Effector CD4-positive, alpha-beta T cell (primary cell): ENCODE measurements around the gene GAPDH.
A peak's percentile ranks its signal among the peaks of the same experiment; 100 is the strongest.
"Not testable (repeated sequence)": the region's sequence is repeated elsewhere in the genome, so short reads cannot be mapped to it uniquely, and the experiment has no call there.

Experiments
- DNase-seq: peaks from one replicate; pipeline ENCODE4 v3.0.0-alpha.2; 2020
- total RNA-seq: gene quantifications from one replicate; lab custom pipeline; 2026; lab: John Stamatoyannopoulos, UW

Gene GAPDH
- total RNA-seq, result 465 reads per million, percentile 98 among the genes with 10 or more reads in this experiment

DNA sequence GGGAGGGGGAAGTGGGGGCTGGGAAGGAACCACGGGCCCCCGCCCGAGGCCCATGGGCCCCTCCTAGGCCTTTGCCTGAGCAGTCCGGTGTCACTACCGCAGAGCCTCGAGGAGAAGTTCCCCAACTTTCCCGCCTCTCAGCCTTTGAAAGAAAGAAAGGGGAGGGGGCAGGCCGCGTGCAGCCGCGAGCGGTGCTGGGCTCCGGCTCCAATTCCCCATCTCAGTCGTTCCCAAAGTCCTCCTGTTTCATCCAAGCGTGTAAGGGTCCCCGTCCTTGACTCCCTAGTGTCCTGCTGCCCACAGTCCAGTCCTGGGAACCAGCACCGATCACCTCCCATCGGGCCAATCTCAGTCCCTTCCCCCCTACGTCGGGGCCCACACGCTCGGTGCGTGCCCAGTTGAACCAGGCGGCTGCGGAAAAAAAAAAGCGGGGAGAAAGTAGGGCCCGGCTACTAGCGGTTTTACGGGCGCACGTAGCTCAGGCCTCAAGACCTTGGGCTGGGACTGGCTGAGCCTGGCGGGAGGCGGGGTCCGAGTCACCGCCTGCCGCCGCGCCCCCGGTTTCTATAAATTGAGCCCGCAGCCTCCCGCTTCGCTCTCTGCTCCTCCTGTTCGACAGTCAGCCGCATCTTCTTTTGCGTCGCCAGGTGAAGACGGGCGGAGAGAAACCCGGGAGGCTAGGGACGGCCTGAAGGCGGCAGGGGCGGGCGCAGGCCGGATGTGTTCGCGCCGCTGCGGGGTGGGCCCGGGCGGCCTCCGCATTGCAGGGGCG, at the start of gene GAPDH:
TSS of gene GAPDH (plus strand) at position 595 of the 772 bp plus-strand sequence. CDS start 316 bp downstream, outside the sequence.
- DNase-seq, result peak; percentile 78

DNA sequence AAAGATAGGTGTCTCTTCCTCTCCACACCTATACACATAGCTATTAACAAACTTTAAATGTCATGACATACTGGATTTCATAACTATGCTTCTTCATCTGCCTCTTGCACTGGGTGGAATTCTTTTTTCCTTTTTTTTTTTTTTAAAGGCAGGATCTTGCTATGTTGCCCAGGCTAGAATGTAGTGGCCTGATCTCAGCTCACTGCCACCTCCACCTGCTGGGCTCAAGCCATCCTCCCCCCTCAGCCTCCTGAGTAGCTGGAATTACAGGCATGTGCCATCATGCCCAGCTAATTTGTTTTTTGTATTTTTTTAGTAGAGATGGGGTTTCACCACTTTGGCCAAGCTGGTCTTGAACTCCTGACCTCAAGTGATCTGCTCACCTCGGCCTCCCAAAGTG, 46.1 kb upstream of the GAPDH start:
- no peak for DNase-seq

DNA sequence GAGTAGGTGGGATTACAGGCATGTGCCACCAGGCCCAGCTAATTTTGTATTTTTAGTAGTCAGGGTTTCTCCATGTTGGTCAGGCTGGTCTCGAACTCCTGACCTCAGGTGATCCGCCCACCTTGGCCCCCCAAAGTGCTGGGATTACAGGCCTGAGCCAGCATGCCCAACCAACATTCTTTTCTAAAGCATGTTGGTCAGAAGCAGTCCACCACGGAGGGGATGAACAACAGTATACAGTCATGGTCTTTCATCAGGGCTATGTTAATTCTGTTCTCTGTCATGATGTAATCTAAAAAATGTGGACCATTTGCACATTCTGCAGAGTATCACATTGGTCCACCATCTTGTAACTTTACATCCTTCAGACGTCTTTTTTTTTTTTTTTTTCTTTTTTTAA, 44.9 kb upstream of the GAPDH start:
- DNase-seq, result no peak

DNA sequence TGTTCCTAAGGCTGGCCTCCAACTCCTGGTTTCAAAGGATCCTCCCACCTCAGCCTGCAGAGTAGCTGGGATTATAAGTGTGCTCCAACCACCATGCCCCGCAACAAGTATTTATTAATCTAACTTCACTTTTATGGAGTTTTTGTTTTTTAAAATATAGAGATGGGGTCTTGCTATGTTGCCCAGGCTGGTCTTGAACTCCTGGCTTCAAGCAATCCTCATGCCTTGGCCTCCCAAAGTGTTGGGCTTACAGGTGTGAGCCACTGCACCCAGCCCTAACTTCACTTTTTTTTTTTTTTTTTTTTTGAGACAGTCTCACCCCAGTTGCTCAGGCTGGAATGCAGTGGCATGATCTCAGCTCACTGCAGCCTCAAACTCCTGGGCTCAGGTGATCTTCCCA, 43.6 kb upstream of the GAPDH start:
- DNase-seq, result not testable (repeated sequence)

DNA sequence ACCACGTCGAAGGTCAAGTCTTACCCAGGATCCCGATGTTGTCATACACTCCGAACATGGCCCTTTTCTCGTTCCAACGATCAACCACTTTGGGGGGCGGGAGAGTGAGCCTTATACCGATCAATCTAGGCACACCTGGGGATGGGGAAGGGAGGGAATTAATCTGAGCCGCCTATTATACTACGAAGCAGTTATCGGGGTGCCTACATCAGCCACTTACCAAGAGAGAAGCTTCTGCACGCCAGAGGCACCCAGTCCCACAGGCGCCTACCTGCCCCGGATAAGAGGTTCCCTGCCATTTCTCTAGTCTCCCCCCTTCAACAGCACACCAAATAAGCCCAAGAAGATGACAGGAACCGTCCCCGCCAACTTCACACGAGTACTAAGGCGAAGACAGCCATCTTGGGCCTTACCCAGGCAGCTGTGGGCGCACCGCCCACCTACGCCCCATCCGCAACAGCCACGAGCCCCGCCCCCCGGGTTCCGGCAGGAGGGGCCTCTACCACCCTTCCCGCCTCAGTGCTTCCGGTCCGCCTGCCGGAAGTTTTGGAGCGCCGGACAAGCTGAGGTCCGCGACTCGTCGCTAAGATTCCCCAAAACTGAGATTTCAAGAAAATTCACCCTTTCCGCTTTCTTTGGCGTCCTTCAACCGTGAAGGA, 41.4 kb upstream of the GAPDH start, which contains the start of gene MRPL51:
TSS of gene MRPL51 (minus strand) at position 425 of the 659 bp plus-strand sequence. CDS start at position 299, 126 bp downstream.
- peak; percentile 96 for DNase-seq

DNA sequence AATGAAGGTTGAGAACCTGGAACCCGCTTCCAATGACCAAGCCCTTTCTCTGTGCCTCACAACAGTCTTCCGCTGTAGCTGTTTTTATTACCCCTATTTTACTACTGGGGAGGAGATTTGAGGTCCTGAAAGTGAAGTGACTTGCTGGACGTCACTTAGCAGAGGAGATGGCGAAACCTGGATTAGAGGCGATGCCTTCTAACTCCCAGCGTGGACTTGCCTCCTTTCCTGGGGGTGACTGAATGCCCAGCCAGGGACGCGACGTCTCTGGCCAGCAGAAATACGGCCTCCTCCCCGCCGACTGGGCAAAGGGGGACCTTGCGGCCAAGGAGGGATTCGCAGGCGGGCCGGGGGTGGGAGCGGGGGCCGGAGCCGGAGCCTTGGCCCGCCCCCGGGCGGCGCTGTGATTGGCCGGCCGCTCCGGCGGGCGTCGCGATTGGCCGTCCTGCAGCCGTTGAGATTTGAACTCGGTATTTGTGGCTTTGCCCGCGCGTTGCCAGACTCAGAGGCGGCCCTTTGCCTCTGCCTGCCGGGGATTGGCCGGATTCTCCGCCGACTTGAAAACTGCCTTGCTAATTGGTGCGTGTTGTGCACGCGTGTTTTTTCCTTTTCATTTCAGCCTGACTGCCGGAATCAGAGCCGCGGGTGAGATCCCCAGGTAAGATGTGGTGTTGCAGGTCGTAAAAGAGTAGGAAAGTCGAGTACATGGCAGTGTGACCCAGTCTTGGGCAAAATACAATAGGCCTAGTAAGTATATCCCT, 40.6 kb upstream of the GAPDH start, which contains the start of gene NCAPD2:
TSS of gene NCAPD2 (plus strand) at position 606 of the 761 bp plus-strand sequence. CDS start 997 bp downstream, outside the sequence.
- DNase-seq, result peak; percentile 93

DNA sequence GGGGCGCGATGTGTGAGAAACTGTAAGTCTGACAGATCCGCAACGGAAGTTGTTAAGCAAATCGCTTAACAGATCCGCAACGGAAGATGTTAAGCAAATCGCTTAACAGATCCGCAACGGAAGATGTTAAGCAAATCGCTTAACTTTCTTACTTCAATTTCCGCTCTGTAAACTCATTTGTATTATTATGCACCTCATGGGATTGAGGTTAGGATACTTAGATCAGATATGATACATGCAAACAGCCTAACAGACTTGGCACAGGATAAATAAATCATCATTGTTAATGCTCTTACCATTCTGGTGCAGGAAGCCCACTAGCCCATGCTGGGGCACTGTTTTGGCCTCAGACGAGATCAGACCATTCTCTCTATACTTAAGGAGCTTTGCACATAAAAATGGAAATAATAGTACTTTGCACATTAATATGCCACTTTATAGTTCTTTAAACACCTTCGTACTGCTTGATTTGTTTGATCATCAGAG, 40.0 kb upstream of the GAPDH start:
- peak; percentile 7 for DNase-seq

DNA sequence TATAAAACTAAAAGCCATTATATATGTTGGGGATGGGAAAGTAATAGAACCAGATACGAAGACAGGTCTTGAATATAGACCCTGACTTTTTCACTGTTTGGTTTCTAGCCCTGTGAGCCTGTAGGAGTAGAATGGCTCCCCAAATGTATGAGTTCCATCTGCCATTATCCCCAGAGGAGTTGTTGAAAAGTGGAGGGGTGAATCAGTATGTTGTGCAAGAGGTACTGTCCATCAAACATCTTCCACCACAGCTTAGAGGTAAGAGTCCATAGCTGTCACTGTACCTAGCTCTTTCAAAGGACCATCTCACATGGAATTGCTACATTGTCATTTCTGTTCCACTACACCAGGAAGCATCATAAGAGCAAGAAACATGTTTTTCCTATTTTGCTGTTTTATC, 39.3 kb upstream of the GAPDH start:
- DNase-seq, result no peak

DNA sequence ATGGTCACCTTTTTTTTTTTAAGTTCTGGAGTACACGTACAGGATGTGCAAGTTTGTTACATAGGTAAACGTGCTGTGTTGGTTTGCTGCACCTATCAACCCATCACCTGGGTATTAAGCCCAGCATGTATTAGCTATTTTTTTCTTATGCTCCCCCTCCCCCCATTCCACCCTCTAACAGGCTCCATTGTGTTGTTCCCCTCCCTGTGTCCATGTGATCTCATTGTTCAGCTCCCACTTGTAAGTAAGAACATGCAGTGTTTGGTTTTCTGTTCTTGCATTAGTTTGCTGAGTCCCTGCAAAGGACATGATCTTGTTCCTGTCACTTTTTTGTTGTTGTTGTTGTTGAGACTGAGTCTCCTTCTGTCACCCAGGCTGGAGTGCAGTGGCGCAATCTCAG, 37.0 kb upstream of the GAPDH start:
- DNase-seq, result not testable (repeated sequence)

DNA sequence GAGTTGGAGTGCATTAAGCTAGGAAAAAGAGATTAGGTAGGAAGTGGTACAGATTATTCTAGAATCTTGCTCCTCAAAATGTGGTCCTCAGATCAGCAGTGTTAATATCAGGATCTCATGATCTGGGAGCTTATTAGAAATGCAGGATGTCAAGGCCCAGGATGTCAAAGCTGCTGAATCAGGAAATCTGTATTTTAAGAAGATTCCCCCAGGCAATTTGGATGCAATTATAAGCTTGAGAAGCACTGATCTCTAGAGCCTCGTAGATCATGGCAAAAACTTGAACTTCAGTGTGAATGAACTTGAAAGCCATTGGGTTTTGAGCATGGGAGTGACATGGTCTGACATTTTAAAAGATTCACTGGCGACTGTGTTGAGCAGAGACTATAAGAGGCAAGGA, 33.9 kb upstream of the GAPDH start:
- DNase-seq, result no peak

DNA sequence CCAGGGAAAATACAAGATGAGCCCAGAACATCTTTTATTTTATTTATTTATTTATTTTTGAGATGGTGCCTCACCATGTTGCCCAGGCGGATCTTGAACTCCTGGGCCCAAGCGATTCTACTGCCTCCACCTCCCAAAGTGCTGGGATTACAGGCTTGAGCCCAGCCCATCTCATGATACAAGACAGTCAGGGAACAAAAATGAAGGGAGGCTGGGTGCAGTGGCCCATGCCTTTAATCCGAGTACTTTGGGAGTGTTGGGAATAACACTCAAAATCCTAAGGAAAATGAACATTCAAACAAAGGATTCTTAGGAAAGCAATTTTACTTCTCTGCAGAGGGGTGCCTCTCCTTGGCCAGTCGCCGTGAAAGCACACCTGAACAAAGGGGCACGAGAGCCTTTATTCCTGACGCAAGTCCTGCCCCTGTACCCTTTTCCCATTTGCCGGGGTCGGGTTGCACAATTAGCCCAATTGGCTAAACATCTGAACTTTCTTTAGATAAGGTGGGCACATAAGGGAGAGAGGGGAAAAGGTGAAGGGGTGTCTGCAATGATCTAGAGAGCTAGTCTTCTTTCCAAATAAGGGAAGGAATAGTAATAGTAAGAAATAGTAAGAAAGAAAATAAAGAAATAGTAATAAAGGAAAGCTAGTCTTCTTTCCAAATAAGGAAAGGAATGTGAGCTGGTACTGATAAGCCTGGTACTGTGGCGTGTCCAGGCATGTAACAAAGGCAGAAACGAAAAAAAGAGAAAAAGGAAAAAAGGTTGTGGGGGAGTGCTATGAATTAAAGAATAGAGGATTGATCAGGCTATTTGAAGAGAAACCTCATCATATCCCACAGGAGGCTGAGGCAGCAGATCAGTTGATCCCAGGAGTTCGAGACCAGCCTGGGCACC, 27.0 kb upstream of the GAPDH start:
- DNase-seq, result no peak

DNA sequence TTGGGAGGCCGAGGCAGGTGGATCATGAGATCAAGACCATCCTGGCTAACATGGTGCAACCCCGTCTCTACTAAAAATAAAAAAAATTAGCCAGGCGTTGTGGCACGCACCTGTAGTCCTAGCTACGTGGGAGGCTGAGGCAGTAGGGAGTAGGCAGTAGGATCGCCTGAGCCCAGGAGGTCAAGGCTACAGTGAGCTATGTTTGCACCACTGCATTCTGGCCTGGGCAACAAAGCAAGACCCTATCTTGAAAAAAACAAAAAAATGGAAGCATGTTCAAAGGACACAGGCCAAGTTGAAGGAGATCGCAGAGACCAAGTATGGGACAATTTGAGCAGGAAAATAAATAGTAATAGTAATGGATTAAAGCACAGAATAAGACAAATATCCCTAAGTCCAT, 26.2 kb upstream of the GAPDH start:
- DNase-seq, result no peak

DNA sequence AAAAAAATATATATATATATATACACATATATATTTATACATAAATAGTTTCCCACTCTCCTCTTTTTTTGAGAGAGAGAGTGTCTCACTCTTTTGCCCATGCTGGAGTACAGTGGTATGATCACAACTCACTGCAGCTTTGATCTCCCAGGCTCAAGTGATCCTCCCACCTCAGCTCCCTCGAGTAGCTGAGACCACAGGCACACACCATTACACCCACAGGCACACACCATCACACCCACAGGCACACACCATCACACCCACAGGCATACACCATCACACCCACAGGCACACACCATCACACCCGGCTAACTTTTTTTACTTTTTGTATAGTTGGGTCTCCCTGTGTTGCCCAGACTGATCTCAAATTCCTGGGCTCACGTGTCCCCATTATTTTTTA, 14.1 kb upstream of the GAPDH start:
- DNase-seq, result no peak

DNA sequence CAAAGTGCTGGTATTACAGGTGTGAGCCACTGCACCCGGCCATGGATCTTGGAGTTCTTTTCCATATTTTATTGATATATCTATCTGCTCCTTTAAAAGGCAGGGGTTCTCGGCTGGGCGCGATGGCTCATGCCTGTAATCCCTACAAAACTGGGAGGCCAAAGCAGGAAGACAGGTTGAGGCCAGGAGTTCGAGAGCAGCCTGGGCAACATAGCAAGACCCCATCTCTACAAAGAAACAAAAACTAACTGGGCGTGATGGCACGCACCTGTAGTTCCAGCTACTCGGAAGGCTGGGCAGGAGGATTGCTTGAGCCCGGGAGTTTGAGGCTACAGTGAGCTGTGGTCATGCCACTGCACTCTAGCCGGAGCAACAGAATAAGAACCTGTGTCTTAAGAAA, 12.1 kb upstream of the GAPDH start:
- DNase-seq, result no peak

DNA sequence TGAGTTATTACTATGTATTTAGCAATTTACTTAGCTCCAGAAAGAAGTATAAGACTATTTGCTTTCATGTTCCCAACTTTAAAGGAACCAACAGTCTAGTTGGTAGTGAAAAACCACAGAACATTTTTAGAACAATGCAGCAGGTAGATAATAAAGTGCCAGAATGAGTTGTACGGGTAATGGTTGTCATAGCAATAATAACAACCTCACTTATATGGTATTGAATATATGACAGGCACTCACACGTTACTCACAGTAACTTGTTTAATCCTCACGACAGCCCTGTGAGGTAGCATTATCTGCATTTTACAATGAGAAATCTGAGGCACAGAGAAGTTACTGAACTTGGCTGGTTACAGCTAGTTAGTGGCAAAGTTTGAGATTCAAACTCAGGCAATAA, 10.6 kb upstream of the GAPDH start:
- DNase-seq, result no peak

DNA sequence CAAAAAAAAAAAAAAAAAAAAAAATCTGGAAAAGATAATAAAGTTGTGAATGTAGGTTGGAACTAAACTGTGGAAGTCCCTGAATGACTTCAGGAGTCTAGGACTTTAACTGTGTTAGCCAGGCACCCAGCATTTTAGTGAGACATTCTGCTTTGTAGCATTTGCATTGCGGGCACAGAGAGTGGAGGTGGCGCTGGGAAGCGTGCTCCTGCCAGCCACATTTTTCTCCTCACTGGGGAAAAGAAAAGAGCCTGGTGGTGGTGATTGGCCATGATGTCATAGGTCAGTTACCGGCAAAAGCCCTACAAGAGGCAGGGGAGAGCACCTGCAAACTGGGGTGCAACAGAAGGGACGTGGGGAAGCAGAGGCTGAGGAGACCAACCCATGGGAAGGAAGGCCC, 9.7 kb upstream of the GAPDH start:
- DNase-seq, result no peak

DNA sequence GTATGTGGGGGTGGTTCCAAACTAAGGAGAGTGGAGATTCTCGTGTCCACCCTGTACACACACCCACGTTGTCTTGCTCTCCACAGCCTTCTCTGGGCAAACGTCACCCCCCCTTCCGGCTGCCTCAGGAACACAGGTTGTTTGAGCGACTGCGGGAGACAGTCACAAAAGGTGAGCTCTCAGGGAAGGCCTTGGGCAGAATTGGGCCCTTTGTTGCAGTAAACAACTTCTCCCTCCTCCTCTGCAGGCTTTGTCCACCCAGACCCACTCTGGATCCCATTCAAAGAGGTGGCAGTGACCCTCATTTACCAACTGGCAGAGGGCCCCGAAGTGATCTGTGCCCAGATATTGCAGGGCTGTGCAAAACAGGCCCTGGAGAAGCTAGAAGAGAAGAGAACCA, 8.1 kb upstream of the GAPDH start:
- DNase-seq, result no peak

DNA sequence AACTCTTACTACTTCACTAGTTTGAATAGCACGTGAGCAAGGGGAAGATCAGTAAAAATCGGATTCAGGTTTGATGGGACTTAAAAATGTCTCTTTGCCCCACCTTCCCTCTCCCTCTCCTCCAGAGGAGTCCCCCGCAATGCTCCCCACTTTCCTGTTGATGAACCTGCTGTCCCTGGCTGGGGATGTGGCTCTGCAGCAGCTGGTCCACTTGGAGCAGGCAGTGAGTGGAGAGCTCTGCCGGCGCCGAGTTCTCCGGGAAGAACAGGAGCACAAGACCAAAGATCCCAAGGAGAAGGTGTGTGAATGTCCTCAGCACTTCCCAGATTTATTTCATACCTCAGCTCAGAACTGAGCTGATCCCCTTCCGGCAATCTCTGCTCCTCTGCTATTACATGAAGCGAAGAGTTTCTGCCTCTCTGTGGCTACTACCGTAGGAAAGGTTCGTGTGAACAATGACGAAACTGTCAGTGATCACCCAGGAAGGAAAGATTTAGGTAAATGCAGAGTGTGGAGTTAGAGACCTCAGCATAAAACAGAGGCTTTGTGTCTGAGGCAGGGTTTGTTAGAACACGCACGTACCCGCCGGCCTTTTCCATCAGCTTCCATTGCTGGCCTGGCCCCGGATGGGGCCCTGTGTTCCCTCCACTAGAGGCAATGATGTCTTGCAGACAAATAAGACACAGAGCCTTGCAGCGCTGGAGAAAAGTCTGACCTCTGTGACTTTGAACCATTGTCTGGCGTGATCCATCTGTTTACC, 7.4 kb upstream of the GAPDH start:
- DNase-seq, result no peak

DNA sequence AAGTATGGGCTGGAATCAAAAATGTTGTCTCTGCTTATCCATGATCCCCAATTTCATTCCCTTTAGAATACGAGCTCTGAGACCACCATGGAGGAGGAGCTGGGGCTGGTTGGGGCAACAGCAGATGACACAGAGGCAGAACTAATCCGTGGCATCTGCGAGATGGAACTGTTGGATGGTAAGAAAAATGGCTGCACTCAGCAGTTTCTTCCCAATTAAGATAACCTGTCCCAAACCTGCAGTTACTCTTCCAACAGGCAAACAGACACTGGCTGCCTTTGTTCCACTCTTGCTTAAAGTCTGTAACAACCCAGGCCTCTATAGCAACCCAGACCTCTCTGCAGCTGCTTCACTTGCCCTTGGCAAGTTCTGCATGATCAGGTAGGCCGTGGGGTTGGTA, 6.6 kb upstream of the GAPDH start:
- DNase-seq, result no peak

DNA sequence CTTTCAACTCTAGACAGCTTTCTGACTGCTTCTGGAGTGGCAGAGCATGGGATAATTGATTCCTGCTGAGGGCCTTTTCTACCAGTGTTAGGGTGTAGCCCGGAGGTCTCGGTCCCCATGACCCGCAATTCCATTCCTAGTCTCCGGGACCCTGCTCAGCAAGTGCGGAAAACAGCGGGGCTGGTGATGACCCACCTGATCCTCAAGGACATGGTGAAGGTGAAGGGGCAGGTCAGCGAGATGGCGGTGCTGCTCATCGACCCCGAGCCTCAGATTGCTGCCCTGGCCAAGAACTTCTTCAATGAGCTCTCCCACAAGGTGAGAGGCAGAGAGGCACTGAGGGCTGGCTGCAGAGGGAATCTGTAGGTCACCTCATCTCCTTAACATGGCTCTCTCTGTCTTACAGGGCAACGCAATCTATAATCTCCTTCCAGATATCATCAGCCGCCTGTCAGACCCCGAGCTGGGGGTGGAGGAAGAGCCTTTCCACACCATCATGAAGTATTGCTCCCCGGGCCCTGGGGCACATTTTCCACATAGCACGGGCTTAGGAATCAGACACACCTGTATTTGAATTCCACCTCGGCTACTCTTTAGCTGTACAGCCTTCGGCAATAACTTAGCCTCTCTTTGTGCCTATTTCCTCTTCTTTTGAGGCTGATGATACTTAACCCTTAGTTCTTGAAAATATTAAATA, 5.6 kb upstream of the GAPDH start:
- DNase-seq, result no peak

DNA sequence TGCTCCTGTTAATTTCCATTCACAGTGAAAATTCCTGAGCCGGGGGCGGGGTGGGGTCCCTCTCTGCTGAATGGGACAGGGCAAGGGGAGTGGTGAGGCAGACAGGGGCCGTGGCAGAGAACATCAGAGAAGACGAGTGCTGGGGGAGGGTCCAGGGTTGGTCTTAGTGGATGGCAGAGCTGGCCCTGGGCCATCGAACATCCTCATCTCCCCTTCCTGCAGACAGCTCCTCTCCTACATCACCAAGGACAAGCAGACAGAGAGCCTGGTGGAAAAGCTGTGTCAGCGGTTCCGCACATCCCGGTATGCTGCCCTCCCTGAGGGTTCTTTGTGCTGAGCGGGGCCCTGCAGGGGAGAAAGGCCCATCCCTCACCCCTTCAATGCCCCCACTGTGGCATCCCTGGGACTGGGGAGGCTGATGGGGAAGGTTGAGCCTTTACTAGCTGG, 5.0 kb upstream of the GAPDH start:
- DNase-seq, result no peak
